ENCODE data around the gene DNAJC6. TPM values are rescaled to one million over a fixed set of nuclear protein-coding genes. Genes with fewer than 3 reads are reported as not detected.

Gene DNAJC6
- total and polyA plus RNA-seq, 2 of the 13 experiments (the other 11 are each of a cell fraction or from before 2014, with no cell fraction given) = 1.0 to 1.6 TPM

- TF ChIP-seq ZNF646 (CRISPR knock-in tag; IDR thresholded peaks at IDR 0.05) = no peak
- TF ChIP-seq IRF1 (CRISPR knock-in tag; IDR thresholded peaks at IDR 0.05; ENCODE audit: low read depth) = no peak
- no peak for TF ChIP-seq ZNF572 (CRISPR knock-in tag; IDR thresholded peaks at IDR 0.05)
Observed at GRCh38 chr1:65432918-65433317, 123.6 kb downstream of the DNAJC6 start (continued).

- H4K20me1 ChIP-seq (ENCODE audit: insufficient read depth, low read length) = no peaks in the 10 kb centered on the region
- in situ Hi-C loops (cut with HindIII; ENCODE audit: extremely low pct_ligation_motif_present, low pct_unique_long_range_greater_than_20kb) = loop anchor here (25.0 kb wide), 1 partner anchor 253 kb away; no protein-coding TSS in a partner anchor
- H2AFZ ChIP-seq (ENCODE audit: low read length) = no peak overlapping the region
- ATAC-seq (no peak), FAIRE-seq (no peak), DNase-seq (ENCODE audit: low spot score) (no peak)
- ChIA-PET CTCF (ENCODE audit: low intra/inter-chr PET ratio, low total read pairs) (no interaction called here), POLR2A (no interaction called here)
- H3K4me3 ChIP-seq (replicated peaks in 1 of 3; ENCODE audit: insufficient read depth in 1 of 3, low read depth in 2 of 3, low read length in 3 of 3) = no peak overlapping the region
- no TSS peak for BruUV-seq (replicated peaks)
- H3K4me2 ChIP-seq (ENCODE audit: low read depth, low read length) = no peak overlapping the region
- H3K79me2 ChIP-seq (ENCODE audit: insufficient read depth, low read length) = no peaks in the 10 kb centered on the region
- no peaks in the 10 kb centered on the region for H3K27me3 ChIP-seq (ENCODE audit: control insufficient read depth in 1 of 2, insufficient read depth in 2 of 2, low read length in 2 of 2)
- no peak overlapping the region for H3K9ac ChIP-seq (ENCODE audit: insufficient read depth, low read depth, low read length)
- intact Hi-C loops (cut with micrococcal nuclease; ENCODE audit: unreplicated experiment) = no loop called here
- no peaks in the 10 kb centered on the region for H3K4me1 ChIP-seq (ENCODE audit: insufficient read depth, low read length)
- WGBS (ENCODE audit: low lambda C conversion rate) = 95% methylated on average over 1 of the region's 1 CpG
- TF ChIP-seq MTA3 (CRISPR knock-in tag; IDR thresholded peaks at IDR 0.05) = no peak
- no peaks in the 10 kb centered on the region for H3K9me3 ChIP-seq (ENCODE audit: low read length)
- H3K36me3 ChIP-seq (replicated peaks in 1 of 2; ENCODE audit: control insufficient read depth in 1 of 2, insufficient read depth in 2 of 2, low read length in 2 of 2) = peaks cover 8 to 39% of the 10 kb centered on the region in 2 experiments
- H3K27ac ChIP-seq (ENCODE audit: extremely low read length, insufficient read depth, low read length) = no peak overlapping the region
Observed at GRCh38 chr1:65434255-65434654, 124.9 kb downstream of the DNAJC6 start.
